Measurements from ENCODE around the gene ARID1B. TPM values are rescaled to one million over a fixed set of nuclear protein-coding genes. Genes with fewer than 3 reads are reported as not detected.
A peak's percentile ranks its signal among the peaks of the same experiment; 100 is the strongest.

ARID1B gene
- total RNA-seq, 1 experiment from 2014 or later: 60.3 TPM

DNA sequence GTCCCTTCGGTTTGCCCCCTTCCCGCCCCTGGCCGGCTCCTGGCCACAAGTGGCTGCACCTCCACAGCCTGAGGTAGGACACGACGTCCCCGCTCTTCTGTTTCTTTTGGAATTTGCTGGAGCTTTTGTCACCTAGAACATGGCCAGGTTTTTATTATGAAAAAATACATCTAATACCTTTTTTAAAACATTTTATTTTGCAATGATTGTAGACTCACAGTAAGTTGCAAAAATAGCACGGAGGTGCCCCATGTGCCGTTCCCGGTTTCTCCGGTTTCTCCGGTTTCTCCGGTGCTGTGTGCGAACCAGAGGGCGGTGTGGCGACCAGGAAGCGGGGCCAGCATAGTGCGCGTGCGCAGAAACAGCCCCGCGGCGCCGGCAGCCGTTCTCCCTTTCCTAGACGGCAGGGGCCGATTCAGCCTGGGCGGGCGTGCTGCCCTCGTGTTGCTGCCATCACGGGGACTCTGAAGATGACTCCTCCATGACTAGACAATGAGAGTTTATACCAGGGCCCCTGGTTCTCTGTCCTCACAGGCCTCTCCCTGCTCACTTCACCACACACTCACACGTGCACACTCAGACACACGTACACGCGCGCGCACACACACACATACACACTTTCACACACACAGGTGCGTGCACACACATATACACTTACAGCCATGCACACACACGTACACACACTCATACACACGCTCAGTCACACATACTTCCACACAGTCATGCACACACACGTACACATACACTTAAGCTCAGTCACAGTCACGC lies 444.1 kb downstream of the ARID1B start (continued):
- TF ChIP-seq, protein P1, sequence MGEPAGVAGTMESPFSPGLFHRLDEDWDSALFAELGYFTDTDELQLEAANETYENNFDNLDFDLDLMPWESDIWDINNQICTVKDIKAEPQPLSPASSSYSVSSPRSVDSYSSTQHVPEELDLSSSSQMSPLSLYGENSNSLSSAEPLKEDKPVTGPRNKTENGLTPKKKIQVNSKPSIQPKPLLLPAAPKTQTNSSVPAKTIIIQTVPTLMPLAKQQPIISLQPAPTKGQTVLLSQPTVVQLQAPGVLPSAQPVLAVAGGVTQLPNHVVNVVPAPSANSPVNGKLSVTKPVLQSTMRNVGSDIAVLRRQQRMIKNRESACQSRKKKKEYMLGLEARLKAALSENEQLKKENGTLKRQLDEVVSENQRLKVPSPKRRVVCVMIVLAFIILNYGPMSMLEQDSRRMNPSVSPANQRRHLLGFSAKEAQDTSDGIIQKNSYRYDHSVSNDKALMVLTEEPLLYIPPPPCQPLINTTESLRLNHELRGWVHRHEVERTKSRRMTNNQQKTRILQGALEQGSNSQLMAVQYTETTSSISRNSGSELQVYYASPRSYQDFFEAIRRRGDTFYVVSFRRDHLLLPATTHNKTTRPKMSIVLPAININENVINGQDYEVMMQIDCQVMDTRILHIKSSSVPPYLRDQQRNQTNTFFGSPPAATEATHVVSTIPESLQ (CRISPR knock-in tag; IDR thresholded peaks at IDR 0.05): no peak
- no peak for TF ChIP-seq JAZF1 (CRISPR knock-in tag; IDR thresholded peaks at IDR 0.05)
- TF ChIP-seq JUN (CRISPR knock-in tag; IDR thresholded peaks at IDR 0.05): no peak
- no peak for TF ChIP-seq ZNF423 (CRISPR knock-in tag; IDR thresholded peaks at IDR 0.05)
- no peak for TF ChIP-seq GRHL2 (CRISPR knock-in tag; IDR thresholded peaks at IDR 0.05; ENCODE audit: insufficient replicate concordance, severe bottlenecking)
- TF ChIP-seq CBFB (CRISPR knock-in tag; IDR thresholded peaks at IDR 0.05; ENCODE audit: low read depth): no peak
- TF ChIP-seq NR1H2 (CRISPR knock-in tag; IDR thresholded peaks at IDR 0.05): no peak
- TF ChIP-seq ZNF317 (CRISPR knock-in tag; IDR thresholded peaks at IDR 0.05; ENCODE audit: borderline replicate concordance, low read depth): no peak
- TF ChIP-seq, protein P2, sequence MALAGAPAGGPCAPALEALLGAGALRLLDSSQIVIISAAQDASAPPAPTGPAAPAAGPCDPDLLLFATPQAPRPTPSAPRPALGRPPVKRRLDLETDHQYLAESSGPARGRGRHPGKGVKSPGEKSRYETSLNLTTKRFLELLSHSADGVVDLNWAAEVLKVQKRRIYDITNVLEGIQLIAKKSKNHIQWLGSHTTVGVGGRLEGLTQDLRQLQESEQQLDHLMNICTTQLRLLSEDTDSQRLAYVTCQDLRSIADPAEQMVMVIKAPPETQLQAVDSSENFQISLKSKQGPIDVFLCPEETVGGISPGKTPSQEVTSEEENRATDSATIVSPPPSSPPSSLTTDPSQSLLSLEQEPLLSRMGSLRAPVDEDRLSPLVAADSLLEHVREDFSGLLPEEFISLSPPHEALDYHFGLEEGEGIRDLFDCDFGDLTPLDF (CRISPR knock-in tag; IDR thresholded peaks at IDR 0.05): no peak
- TF ChIP-seq, protein P3, sequence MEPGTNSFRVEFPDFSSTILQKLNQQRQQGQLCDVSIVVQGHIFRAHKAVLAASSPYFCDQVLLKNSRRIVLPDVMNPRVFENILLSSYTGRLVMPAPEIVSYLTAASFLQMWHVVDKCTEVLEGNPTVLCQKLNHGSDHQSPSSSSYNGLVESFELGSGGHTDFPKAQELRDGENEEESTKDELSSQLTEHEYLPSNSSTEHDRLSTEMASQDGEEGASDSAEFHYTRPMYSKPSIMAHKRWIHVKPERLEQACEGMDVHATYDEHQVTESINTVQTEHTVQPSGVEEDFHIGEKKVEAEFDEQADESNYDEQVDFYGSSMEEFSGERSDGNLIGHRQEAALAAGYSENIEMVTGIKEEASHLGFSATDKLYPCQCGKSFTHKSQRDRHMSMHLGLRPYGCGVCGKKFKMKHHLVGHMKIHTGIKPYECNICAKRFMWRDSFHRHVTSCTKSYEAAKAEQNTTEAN (CRISPR knock-in tag; IDR thresholded peaks at IDR 0.05): peak; percentile 88
- no peak for TF ChIP-seq IRF2 (CRISPR knock-in tag; IDR thresholded peaks at IDR 0.05; ENCODE audit: borderline replicate concordance, low read depth)
- TF ChIP-seq, protein P4, sequence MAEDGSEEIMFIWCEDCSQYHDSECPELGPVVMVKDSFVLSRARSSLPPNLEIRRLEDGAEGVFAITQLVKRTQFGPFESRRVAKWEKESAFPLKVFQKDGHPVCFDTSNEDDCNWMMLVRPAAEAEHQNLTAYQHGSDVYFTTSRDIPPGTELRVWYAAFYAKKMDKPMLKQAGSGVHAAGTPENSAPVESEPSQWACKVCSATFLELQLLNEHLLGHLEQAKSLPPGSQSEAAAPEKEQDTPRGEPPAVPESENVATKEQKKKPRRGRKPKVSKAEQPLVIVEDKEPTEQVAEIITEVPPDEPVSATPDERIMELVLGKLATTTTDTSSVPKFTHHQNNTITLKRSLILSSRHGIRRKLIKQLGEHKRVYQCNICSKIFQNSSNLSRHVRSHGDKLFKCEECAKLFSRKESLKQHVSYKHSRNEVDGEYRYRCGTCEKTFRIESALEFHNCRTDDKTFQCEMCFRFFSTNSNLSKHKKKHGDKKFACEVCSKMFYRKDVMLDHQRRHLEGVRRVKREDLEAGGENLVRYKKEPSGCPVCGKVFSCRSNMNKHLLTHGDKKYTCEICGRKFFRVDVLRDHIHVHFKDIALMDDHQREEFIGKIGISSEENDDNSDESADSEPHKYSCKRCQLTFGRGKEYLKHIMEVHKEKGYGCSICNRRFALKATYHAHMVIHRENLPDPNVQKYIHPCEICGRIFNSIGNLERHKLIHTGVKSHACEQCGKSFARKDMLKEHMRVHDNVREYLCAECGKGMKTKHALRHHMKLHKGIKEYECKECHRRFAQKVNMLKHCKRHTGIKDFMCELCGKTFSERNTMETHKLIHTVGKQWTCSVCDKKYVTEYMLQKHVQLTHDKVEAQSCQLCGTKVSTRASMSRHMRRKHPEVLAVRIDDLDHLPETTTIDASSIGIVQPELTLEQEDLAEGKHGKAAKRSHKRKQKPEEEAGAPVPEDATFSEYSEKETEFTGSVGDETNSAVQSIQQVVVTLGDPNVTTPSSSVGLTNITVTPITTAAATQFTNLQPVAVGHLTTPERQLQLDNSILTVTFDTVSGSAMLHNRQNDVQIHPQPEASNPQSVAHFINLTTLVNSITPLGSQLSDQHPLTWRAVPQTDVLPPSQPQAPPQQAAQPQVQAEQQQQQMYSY (CRISPR knock-in tag; IDR thresholded peaks at IDR 0.05): no peak
- no peak for TF ChIP-seq MYBL2 (CRISPR knock-in tag; IDR thresholded peaks at IDR 0.05)
- no peak for TF ChIP-seq ATF1 (CRISPR knock-in tag; IDR thresholded peaks at IDR 0.05)
- TF ChIP-seq NFATC4 (CRISPR knock-in tag; IDR thresholded peaks at IDR 0.05): no peak
- TF ChIP-seq FOXP1 (CRISPR knock-in tag; IDR thresholded peaks at IDR 0.05; ENCODE audit: borderline replicate concordance): peak; percentile 61; the same call in 1 of the 2 replicates
- TF ChIP-seq NR2C2 (CRISPR knock-in tag; IDR thresholded peaks at IDR 0.05): no peak
- TF ChIP-seq, protein P5, sequence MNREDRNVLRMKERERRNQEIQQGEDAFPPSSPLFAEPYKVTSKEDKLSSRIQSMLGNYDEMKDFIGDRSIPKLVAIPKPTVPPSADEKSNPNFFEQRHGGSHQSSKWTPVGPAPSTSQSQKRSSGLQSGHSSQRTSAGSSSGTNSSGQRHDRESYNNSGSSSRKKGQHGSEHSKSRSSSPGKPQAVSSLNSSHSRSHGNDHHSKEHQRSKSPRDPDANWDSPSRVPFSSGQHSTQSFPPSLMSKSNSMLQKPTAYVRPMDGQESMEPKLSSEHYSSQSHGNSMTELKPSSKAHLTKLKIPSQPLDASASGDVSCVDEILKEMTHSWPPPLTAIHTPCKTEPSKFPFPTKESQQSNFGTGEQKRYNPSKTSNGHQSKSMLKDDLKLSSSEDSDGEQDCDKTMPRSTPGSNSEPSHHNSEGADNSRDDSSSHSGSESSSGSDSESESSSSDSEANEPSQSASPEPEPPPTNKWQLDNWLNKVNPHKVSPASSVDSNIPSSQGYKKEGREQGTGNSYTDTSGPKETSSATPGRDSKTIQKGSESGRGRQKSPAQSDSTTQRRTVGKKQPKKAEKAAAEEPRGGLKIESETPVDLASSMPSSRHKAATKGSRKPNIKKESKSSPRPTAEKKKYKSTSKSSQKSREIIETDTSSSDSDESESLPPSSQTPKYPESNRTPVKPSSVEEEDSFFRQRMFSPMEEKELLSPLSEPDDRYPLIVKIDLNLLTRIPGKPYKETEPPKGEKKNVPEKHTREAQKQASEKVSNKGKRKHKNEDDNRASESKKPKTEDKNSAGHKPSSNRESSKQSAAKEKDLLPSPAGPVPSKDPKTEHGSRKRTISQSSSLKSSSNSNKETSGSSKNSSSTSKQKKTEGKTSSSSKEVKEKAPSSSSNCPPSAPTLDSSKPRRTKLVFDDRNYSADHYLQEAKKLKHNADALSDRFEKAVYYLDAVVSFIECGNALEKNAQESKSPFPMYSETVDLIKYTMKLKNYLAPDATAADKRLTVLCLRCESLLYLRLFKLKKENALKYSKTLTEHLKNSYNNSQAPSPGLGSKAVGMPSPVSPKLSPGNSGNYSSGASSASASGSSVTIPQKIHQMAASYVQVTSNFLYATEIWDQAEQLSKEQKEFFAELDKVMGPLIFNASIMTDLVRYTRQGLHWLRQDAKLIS (CRISPR knock-in tag; IDR thresholded peaks at IDR 0.05; ENCODE audit: borderline replicate concordance): no peak
- TF ChIP-seq, protein P6, sequence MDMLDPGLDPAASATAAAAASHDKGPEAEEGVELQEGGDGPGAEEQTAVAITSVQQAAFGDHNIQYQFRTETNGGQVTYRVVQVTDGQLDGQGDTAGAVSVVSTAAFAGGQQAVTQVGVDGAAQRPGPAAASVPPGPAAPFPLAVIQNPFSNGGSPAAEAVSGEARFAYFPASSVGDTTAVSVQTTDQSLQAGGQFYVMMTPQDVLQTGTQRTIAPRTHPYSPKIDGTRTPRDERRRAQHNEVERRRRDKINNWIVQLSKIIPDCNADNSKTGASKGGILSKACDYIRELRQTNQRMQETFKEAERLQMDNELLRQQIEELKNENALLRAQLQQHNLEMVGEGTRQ (CRISPR knock-in tag; IDR thresholded peaks at IDR 0.05): no peak
- TF ChIP-seq, protein P7, sequence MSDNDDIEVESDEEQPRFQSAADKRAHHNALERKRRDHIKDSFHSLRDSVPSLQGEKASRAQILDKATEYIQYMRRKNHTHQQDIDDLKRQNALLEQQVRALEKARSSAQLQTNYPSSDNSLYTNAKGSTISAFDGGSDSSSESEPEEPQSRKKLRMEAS (CRISPR knock-in tag; IDR thresholded peaks at IDR 0.05): peak; percentile 85
- no peak for TF ChIP-seq NR3C1 (CRISPR knock-in tag; conservative IDR thresholded peaks at IDR 0.05; ENCODE audit: low read depth)
- TF ChIP-seq, protein P8, sequence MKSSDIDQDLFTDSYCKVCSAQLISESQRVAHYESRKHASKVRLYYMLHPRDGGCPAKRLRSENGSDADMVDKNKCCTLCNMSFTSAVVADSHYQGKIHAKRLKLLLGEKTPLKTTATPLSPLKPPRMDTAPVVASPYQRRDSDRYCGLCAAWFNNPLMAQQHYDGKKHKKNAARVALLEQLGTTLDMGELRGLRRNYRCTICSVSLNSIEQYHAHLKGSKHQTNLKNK (CRISPR knock-in tag; IDR thresholded peaks at IDR 0.05): no peak
- 0 out of 2 replicates have a peak, but pooled peaks have one; percentile 26 for TF ChIP-seq GABPB1 (CRISPR knock-in tag; IDR thresholded peaks at IDR 0.05)
- TF ChIP-seq FOXJ3 (CRISPR knock-in tag; IDR thresholded peaks at IDR 0.05; ENCODE audit: borderline replicate concordance): no peak
